Hepatic stellate cell (primary cell): ENCODE results near the gene APOBEC4.
A peak's percentile ranks its signal among the peaks of the same experiment; 100 is the strongest.
"Not testable (repeated sequence)": the region's sequence is repeated elsewhere in the genome, so short reads cannot be mapped to it uniquely, and the experiment has no call there.

Experiments used
- DNase-seq: peaks from one replicate; pipeline ENCODE4 v3.0.0; 2011; ENCODE audit warnings: low spot score

Gene APOBEC4

GRCh38 chr1:183633676-183634343 is 19.3 kb downstream of the APOBEC4 start:
- peak; percentile 67 for DNase-seq

GRCh38 chr1:183632964-183633363 is 20.2 kb downstream of the APOBEC4 start:
- DNase-seq, result no peak

GRCh38 chr1:183632114-183632513 is 21.0 kb downstream of the APOBEC4 start:
- DNase-seq, result peak; percentile 20

GRCh38 chr1:183630748-183631147 is 22.4 kb downstream of the APOBEC4 start:
- peak; percentile 36 for DNase-seq

- no peak for DNase-seq
Measured at GRCh38 chr1:183628537-183628936, 24.6 kb downstream of the APOBEC4 start.

GRCh38 chr1:183626236-183626635 is 26.9 kb downstream of the APOBEC4 start:
- not testable (repeated sequence) for DNase-seq

GRCh38 chr1:183622884-183623785 is 30.0 kb downstream of the APOBEC4 start:
- peak; percentile 29 for DNase-seq

- no peak for DNase-seq
Measured at GRCh38 chr1:183622013-183622412, 31.1 kb downstream of the APOBEC4 start.

GRCh38 chr1:183620311-183620710 is 32.8 kb downstream of the APOBEC4 start:
- DNase-seq, result no peak

GRCh38 chr1:183619781-183620180 is 33.3 kb downstream of the APOBEC4 start:
- DNase-seq, result no peak

- not testable (repeated sequence) for DNase-seq
Measured at GRCh38 chr1:183618202-183618601, 34.9 kb downstream of the APOBEC4 start.

GRCh38 chr1:183612975-183613374 is 40.1 kb downstream of the APOBEC4 start:
- DNase-seq, result not testable (repeated sequence)

GRCh38 chr1:183612407-183612806 is 40.7 kb downstream of the APOBEC4 start:
- DNase-seq, result no peak

GRCh38 chr1:183611021-183611420 is 42.1 kb downstream of the APOBEC4 start:
- DNase-seq, result no peak

GRCh38 chr1:183609759-183610452 is 43.2 kb downstream of the APOBEC4 start:
- peak; percentile 42 for DNase-seq

- DNase-seq, result no peak
Measured at GRCh38 chr1:183609313-183609712, 43.8 kb downstream of the APOBEC4 start.

GRCh38 chr1:183607322-183607980 is 45.7 kb downstream of the APOBEC4 start:
- no peak for DNase-seq

- DNase-seq, result no peak
Measured at GRCh38 chr1:183605904-183606303, 47.2 kb downstream of the APOBEC4 start.

- DNase-seq, result no peak
Measured at GRCh38 chr1:183604815-183605214, 48.3 kb downstream of the APOBEC4 start.

GRCh38 chr1:183604038-183604808 is 48.9 kb downstream of the APOBEC4 start:
- peak; percentile 49 for DNase-seq

GRCh38 chr1:183602510-183602909 is 50.6 kb downstream of the APOBEC4 start:
- DNase-seq, result no peak
